Heart right ventricle (tissue), 16 donors: ENCODE data around the gene IQGAP1. TPM values are rescaled to one million over a fixed set of nuclear protein-coding genes. Genes with fewer than 3 reads are reported as not detected.
A peak's percentile ranks its signal among the peaks of the same experiment; 100 is the strongest.

Experiments used
- ATAC-seq, 8 donors: fragments of 200-7000 bp; cut with Tn5 transposase; one replicate each; pipeline ENCODE4 v1.9.1; 2020; ENCODE audit warnings: mild to moderate bottlenecking in 8 of 8, moderate library complexity in 8 of 8, moderate number of reproducible peaks in 1 of 8
- DNase-seq, 2 donors: peaks; one replicate each; pipeline ENCODE4 v3.0.0-alpha.2; 2020
- H3K27ac ChIP-seq, 10 donors: fragments of 200-600 bp; sonication (generic) in 2 of 10; one replicate each; pipeline versions ENCODE4 v1.5.0 to v1.8.0; 2020 to 2022; ENCODE audit warnings: mild to moderate bottlenecking in 3 of 10
- H3K27me3 ChIP-seq, 7 donors: fragments of 200-600 bp; one replicate each; pipeline ENCODE4 v1.8.0; 2021 to 2022; ENCODE audit warnings: mild to moderate bottlenecking in 2 of 7
- H3K36me3 ChIP-seq, 9 donors: fragments of 200-600 bp; sonication (generic) in 1 of 9; one replicate each; pipeline versions ENCODE4 v1.5.0 to v1.8.0; 2020 to 2022; ENCODE audit warnings: mild to moderate bottlenecking in 2 of 9
- H3K4me1 ChIP-seq, 9 donors: fragments of 200-600 bp; sonication (generic) in 1 of 9; one replicate each; pipeline versions ENCODE4 v1.5.0 to v1.8.0; 2020 to 2022; ENCODE audit warnings: mild to moderate bottlenecking in 4 of 9
- H3K4me3 ChIP-seq, 10 donors: fragments of 200-600 bp; sonication (generic) in 2 of 10; one replicate each; pipeline versions ENCODE4 v1.5.0 to v1.8.0; 2020 to 2022; ENCODE audit warnings: mild to moderate bottlenecking in 7 of 10, moderate library complexity in 2 of 10
- H3K9me3 ChIP-seq, 11 donors: fragments of 200-600 bp in 10 of 11; sonication (generic) in 2 of 11; one replicate each; pipeline versions ENCODE4 v1.5.0 to v1.8.0; 2013 to 2022; ENCODE audit warnings: mild to moderate bottlenecking in 2 of 11, control low read depth in 1 of 11, moderate library complexity in 1 of 11
- WGBS, 2 donors: extraction: QIAGEN DNeasy Blood & Tissue Kit; methylation state at CpG; one replicate each; pipeline ENCODE4 v1.1.7; 2013; ENCODE audit warnings: inconsistent platforms in 1 of 2; 5-methylcytosine and 5-hydroxymethylcytosine counted together
- intact Hi-C, 10 donors: fragments of 100-400 bp; cut with DNase I; formaldehyde crosslinking; loops; one replicate each; pipeline versions ENCODE4 v1.11.1 to v1.14.2; 2022
- polyA plus RNA-seq, 2 donors: library from polyadenylated mRNA; stranded (reverse); fragments of 200-250 nt; gene quantifications; one replicate each; pipeline ENCODE4 v1.2.3, GENCODE V29; 2013
- total RNA-seq, 10 donors: library from RNA; stranded (reverse); fragmentation: NEBNext Ultra II Directional in 3 of 10; extraction: Animal tissue kit (Norgen Biotek cat#: 25700) in 3 of 10; gene quantifications; one replicate each; pipeline versions ENCODE4 v1.2.1 to v1.2.4, GENCODE V29; 2021 to 2023
- TF ChIP-seq, protein P1 (sequence below), 9 donors: fragments of 200-600 bp; sonication (generic) in 2 of 9; IDR thresholded peaks; one replicate each; pipeline versions ENCODE4 v1.5.0 to v1.8.0; 2021 to 2022; ENCODE audit warnings: antibody characterized with exemption in 9 of 9, mild to moderate bottlenecking in 5 of 9, moderate library complexity in 1 of 9
- donor health status: Arrhythmogenic right ventricular cardiomyopathy.
- donor health status: ischemic (EF 13 %, LVEDD 7.1; RV severe dilation, severe dysfunction).
- donor health status: healthy with polysubstance abuse.
- donor health status: DM: no; HTN: yes; CAD: no.
- donor health status: DM: no; HTN: no; CAD: no.
- donor health status: ischemic (EF 25% LVEDD 6.9; RV normal size, moderate dysfunction).
- donor health status: ischemic (EF 25% LVEDD 5.7; RV mildly dilated, moderate dysfunction).
- donor health status: healthy.
- donor health status: DM: yes; HTN: yes; CAD: no.
- donor health status: Ischemic cardiomyopathy.
- donor health status: ischemic (EF 35%, LVEDD 5.7; RV mildly dilated, moderate dysfunction).
- donor health status: nonischemic (EF 11% LVEDD 7.7; RV severe dilation, severe dysfunction).
- donor health status: DM: yes; HTN: yes; CAD: no.
- donor health status: PGD.
- donor health status: ischemic (EF 29% LVEDD 5.4; RV normal size, mild dysfunction).
- donor health status: nonischemic (EF 23%, LVEDD 6.1; RV moderate dilation, normal function).

Gene IQGAP1
- total and polyA plus RNA-seq, 12 donors, result 28.6 to 81.7 (median 35.0) TPM

GRCh38 chr15:90379263-90379662, 8.8 kb upstream of the IQGAP1 start:
- Histone ChIP-seq H3K9me3 (peaks cover 0 to 16% (median 7%) of the 10 kb centered on the region in 11 donors), H3K4me3 (no peak overlapping the region), H3K27me3 (no peaks in the 10 kb centered on the region), H3K27ac (no peak overlapping the region), H3K36me3 (no peaks in the 10 kb centered on the region), H3K4me1 (peaks cover 0 to 25% (median 5%) of the 10 kb centered on the region in 9 donors)
- no peak for DNase-seq
- TF ChIP-seq, protein P1, sequence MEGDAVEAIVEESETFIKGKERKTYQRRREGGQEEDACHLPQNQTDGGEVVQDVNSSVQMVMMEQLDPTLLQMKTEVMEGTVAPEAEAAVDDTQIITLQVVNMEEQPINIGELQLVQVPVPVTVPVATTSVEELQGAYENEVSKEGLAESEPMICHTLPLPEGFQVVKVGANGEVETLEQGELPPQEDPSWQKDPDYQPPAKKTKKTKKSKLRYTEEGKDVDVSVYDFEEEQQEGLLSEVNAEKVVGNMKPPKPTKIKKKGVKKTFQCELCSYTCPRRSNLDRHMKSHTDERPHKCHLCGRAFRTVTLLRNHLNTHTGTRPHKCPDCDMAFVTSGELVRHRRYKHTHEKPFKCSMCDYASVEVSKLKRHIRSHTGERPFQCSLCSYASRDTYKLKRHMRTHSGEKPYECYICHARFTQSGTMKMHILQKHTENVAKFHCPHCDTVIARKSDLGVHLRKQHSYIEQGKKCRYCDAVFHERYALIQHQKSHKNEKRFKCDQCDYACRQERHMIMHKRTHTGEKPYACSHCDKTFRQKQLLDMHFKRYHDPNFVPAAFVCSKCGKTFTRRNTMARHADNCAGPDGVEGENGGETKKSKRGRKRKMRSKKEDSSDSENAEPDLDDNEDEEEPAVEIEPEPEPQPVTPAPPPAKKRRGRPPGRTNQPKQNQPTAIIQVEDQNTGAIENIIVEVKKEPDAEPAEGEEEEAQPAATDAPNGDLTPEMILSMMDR (IDR thresholded peaks at IDR 0.05), result no peak
- ATAC-seq, result no peak
- 88 to 90% methylated on average over 3 of the region's 3 CpGs for WGBS, 2 donors
- intact Hi-C loops, result no loop called here

- DNase-seq, result no peak
- H3K27ac ChIP-seq, result no peak overlapping the region
- no peaks in the 10 kb centered on the region for H3K36me3 ChIP-seq
- H3K4me1 ChIP-seq, result peaks cover 0 to 17% (median 2%) of the 10 kb centered on the region in 9 donors
- intact Hi-C loops, result no loop called here
- no peaks in the 10 kb centered on the region for H3K27me3 ChIP-seq
- no peak overlapping the region for H3K4me3 ChIP-seq
- no peak for ATAC-seq
- peaks cover 0 to 16% (median 7%) of the 10 kb centered on the region in 11 donors for H3K9me3 ChIP-seq
- TF ChIP-seq, protein P1 (IDR thresholded peaks at IDR 0.05), result no peak
These were observed 6.5 kb upstream of the IQGAP1 start for GRCh38 chr15:90381515-90381914.

- TF ChIP-seq, protein P1 (IDR thresholded peaks at IDR 0.05), result no peak
- H3K27me3 ChIP-seq, result no peaks in the 10 kb centered on the region
- no peaks in the 10 kb centered on the region for H3K36me3 ChIP-seq
- H3K4me3 ChIP-seq, result no peak overlapping the region
- H3K9me3 ChIP-seq, result peaks cover 0 to 16% (median 7%) of the 10 kb centered on the region in 11 donors
- DNase-seq (no peak), ATAC-seq (peak in 1 of 8 donors; percentile 22)
- peaks cover 0 to 11% (median under 1%) of the 10 kb centered on the region in 9 donors for H3K4me1 ChIP-seq
- intact Hi-C loops, result no loop called here
- H3K27ac ChIP-seq, result no peak overlapping the region
These were observed 5.7 kb upstream of the IQGAP1 start for GRCh38 chr15:90382320-90382719.

- ATAC-seq (no peak), DNase-seq (no peak)
- Histone ChIP-seq H3K9me3 (no peaks in the 10 kb centered on the region), H3K4me3 (no peak overlapping the region), H3K27ac (peak overlapping the region in 3 of 10 donors; percentile 5 to 29 (median 27)), H3K4me1 (peaks cover 7 to 30% (median 27%) of the 10 kb centered on the region in 9 donors), H3K36me3 (peaks cover 0 to 15% (median 6%) of the 10 kb centered on the region in 9 donors), H3K27me3 (no peaks in the 10 kb centered on the region)
- intact Hi-C loops, result loop anchor here in 1 of 10 donors (5.0 kb wide), 1 partner anchor 76 kb away; no protein-coding TSS in a partner anchor
- TF ChIP-seq, protein P1 (IDR thresholded peaks at IDR 0.05), result no peak
- 55 to 63% methylated on average over 2 of the region's 2 CpGs for WGBS, 2 donors
These were observed 1.8 kb upstream of the IQGAP1 start for GRCh38 chr15:90386221-90386620.
